Erythroblast (primary cell): ENCODE data around the gene PRPF18.

ENCODE experiments used
- GATA1 ChIP-seq: IDR thresholded peaks from 2 replicates; pipeline ENCODE4 v1.6.1; 2011; ENCODE audit warnings: low read depth, mild to moderate bottlenecking, control low read depth, low read length, moderate library complexity
- POLR2A ChIP-seq: IDR thresholded peaks from 2 replicates; pipeline ENCODE4 v1.6.1; 2011; ENCODE audit warnings: mild to moderate bottlenecking, low read length

GRCh38 chr10:13593535-13593934 is 6.8 kb downstream of the PRPF18 start:
- no peak for TF ChIP-seq POLR2A
- no peak for TF ChIP-seq GATA1
